Ascending aorta (tissue), 2 donors: Measurements from ENCODE around the gene PRSS35. TPM values are rescaled to one million over a fixed set of nuclear protein-coding genes. Genes with fewer than 3 reads are reported as not detected.
"Not testable (repeated sequence)": the region's sequence is repeated elsewhere in the genome, so short reads cannot be mapped to it uniquely, and the experiment has no call there.

ENCODE experiments used
- DNase-seq, 2 donors: peaks; one replicate each; pipeline ENCODE4 v3.0.0-alpha.2; 2019; ENCODE audit warnings: low spot score in 2 of 2
- H3K27ac ChIP-seq, 2 donors: fragments of 200-600 bp; sonication (generic); one replicate each; pipeline ENCODE4 v1.5.1; 2016 to 2017; ENCODE audit warnings: mild to moderate bottlenecking in 1 of 2
- H3K27me3 ChIP-seq: fragments of 200-600 bp; sonication (generic); one replicate; pipeline ENCODE4 v1.5.1; 2017
- H3K36me3 ChIP-seq, 2 donors: fragments of 200-600 bp; sonication (generic); one replicate each; pipeline ENCODE4 v1.5.1; 2016
- H3K4me1 ChIP-seq, 2 donors: fragments of 200-600 bp; sonication (generic); one replicate each; pipeline ENCODE4 v1.5.1; 2016 to 2017; ENCODE audit warnings: mild to moderate bottlenecking in 1 of 2
- H3K4me3 ChIP-seq, 2 donors: fragments of 200-600 bp; sonication (generic); one replicate each; pipeline ENCODE4 v1.5.1; 2016 to 2017; ENCODE audit warnings: mild to moderate bottlenecking in 1 of 2
- H3K9me3 ChIP-seq, 2 donors: fragments of 200-600 bp; sonication (generic); one replicate each; pipeline ENCODE4 v1.5.1; 2016
- intact Hi-C: fragments of 100-400 bp; cut with DNase I; formaldehyde crosslinking; loops from one replicate; pipeline ENCODE4 v1.15.1; 2023
- total RNA-seq: library from RNA; depleted of rRNA; stranded (reverse); fragments of >200 nt; gene quantifications from one replicate; pipeline ENCODE4 v1.1.0, GENCODE V29; 2016
- TF ChIP-seq, protein P1 (sequence below), 3 experiments: fragments of 200-600 bp in 2 of 3; fragments of 450-650 bp in 1 of 3; sonication (generic) in 2 of 3; IDR thresholded peaks; one replicate each; pipeline ENCODE4 v1.5.1; 2016 to 2019; ENCODE audit warnings: antibody characterized with exemption in 3 of 3, mild to moderate bottlenecking in 1 of 3, moderate library complexity in 1 of 3

The PRSS35 gene
- total RNA-seq, 1 donor from 2014 or later, result 1.8 TPM

DNA sequence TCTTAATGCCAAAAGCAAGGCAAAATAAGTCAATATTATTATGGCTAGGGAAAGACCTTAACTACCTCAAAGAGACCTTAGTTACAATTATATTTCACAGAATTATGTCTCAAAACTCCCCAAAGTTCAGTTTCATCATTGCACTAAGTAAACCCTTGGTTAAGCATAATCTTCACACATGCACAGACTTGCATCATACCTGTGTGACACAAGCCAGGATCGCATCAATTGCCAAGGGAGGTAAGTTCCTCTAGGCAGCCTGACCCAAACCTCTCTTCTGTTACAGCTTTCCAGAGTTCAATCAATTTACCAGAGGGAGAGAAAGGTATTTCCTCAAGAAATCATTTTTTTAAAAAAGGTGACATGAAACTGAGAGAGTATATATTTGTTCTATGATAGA lies 31.9 kb upstream of the PRSS35 start:
- Histone ChIP-seq H3K36me3 (no peaks in the 10 kb centered on the region), H3K27ac (no peak overlapping the region), H3K4me3 (no peak overlapping the region), H3K27me3 (no peaks in the 10 kb centered on the region), H3K9me3 (no peaks in the 10 kb centered on the region), H3K4me1 (no peaks in the 10 kb centered on the region)
- no peak for DNase-seq
- TF ChIP-seq, protein P1, sequence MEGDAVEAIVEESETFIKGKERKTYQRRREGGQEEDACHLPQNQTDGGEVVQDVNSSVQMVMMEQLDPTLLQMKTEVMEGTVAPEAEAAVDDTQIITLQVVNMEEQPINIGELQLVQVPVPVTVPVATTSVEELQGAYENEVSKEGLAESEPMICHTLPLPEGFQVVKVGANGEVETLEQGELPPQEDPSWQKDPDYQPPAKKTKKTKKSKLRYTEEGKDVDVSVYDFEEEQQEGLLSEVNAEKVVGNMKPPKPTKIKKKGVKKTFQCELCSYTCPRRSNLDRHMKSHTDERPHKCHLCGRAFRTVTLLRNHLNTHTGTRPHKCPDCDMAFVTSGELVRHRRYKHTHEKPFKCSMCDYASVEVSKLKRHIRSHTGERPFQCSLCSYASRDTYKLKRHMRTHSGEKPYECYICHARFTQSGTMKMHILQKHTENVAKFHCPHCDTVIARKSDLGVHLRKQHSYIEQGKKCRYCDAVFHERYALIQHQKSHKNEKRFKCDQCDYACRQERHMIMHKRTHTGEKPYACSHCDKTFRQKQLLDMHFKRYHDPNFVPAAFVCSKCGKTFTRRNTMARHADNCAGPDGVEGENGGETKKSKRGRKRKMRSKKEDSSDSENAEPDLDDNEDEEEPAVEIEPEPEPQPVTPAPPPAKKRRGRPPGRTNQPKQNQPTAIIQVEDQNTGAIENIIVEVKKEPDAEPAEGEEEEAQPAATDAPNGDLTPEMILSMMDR (IDR thresholded peaks at IDR 0.05), result no peak
- intact Hi-C loops, result no loop called here

DNA sequence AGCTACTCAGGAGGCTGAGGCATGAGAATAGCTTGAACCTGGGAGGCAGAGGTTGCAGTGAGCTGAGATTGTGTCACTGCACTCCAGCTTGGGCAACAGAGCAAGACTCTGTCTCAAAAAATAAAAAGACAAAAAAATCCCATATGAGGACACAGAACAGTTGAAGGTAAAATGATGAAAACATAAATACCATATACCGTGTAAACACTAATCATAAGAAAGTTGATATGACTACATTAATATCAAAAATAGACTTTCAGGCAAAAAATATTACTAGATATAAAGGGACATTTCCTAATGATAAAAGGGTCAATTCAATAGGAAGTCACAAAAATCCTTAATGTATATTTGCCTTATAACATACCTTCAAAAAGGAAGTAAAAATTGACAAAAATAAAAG lies 30.4 kb upstream of the PRSS35 start:
- intact Hi-C loops, H3K27me3 ChIP-seq, H3K36me3 ChIP-seq, H3K4me1 ChIP-seq, H3K4me3 ChIP-seq, H3K9me3 ChIP-seq, DNase-seq, H3K27ac ChIP-seq: not testable (repeated sequence)

DNA sequence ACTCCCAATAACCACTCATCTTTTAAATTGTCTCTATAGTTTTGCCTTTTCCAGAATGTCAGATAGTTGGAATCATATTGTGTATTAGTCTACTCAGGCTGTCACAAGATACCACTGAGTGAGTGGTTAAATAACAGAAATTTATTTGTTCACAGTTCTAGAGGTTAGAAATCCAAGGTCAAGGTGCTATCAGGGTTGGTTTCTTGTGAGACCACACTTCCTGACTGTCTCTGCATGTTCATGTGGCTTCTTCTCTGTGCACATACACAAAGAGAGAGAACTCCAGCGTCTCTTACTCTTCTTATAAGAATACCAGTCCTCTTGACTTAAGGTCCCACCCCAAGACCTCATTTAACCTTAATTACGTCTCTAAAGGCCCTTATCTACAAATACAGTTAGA lies 23.9 kb upstream of the PRSS35 start:
- Histone ChIP-seq H3K27me3 (no peaks in the 10 kb centered on the region), H3K4me3 (no peak overlapping the region), H3K4me1 (no peaks in the 10 kb centered on the region), H3K36me3 (no peaks in the 10 kb centered on the region), H3K27ac (no peak overlapping the region), H3K9me3 (no peaks in the 10 kb centered on the region)
- intact Hi-C loops, result no loop called here
- TF ChIP-seq, protein P1 (IDR thresholded peaks at IDR 0.05), result no peak
- DNase-seq, result no peak

DNA sequence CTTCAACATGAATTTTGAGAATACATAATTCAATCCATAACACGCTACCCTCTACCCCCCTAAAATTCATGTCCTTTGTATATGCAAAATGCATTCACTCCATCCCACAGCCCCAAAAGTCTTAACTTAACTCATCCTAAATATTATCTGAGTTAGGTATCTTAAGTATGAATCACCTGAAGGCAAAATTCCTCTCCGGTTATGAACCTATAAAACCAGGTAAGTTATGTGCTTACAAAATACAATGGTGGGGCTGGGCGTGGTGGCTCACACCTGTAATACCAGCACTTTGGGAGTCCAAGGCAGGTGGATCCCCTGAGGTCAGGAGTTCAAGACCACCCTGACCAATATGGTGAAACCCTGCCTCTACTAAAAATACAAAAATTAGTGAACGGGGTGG lies 23.5 kb upstream of the PRSS35 start:
- Histone ChIP-seq H3K9me3 (no peaks in the 10 kb centered on the region), H3K4me1 (no peaks in the 10 kb centered on the region), H3K36me3 (no peaks in the 10 kb centered on the region), H3K27me3 (no peaks in the 10 kb centered on the region), H3K27ac (no peak overlapping the region), H3K4me3 (no peak overlapping the region)
- intact Hi-C loops, result no loop called here
- DNase-seq, result no peak
- TF ChIP-seq, protein P1 (IDR thresholded peaks at IDR 0.05), result no peak

DNA sequence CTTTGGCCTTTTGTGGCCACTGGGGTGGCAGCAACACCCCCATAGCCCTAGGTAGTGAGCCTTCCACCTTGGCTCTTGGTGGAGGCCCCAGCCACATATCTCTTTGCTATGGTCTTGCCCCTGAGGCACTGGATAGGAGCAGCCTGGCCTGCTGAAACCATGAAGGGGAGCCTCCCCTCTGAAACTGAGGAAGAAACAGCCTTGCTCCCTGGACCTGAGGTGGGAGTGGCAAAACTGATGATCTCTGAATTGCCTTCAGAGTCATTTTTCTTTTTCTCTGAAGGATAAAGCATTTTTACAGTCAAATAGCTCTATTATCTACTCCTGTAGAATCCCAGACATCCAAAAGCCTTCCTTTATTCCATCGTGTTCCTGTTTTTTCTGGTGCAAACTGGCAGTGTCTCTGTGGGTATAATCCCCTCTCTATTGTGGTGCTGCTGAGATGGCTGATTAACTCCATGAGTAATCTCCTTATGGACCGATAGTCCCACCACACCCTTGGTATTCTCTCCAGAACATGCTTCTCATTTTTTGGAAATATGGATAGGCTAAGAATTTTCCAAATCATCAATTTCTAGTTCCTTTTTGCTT lies 22.0 kb upstream of the PRSS35 start:
- intact Hi-C loops, result no loop called here
- Histone ChIP-seq H3K27me3 (no peaks in the 10 kb centered on the region), H3K4me1 (no peaks in the 10 kb centered on the region), H3K36me3 (no peaks in the 10 kb centered on the region), H3K4me3 (no peak overlapping the region), H3K9me3 (no peaks in the 10 kb centered on the region), H3K27ac (no peak overlapping the region)
- DNase-seq, result no peak
- TF ChIP-seq, protein P1 (IDR thresholded peaks at IDR 0.05), result no peak

DNA sequence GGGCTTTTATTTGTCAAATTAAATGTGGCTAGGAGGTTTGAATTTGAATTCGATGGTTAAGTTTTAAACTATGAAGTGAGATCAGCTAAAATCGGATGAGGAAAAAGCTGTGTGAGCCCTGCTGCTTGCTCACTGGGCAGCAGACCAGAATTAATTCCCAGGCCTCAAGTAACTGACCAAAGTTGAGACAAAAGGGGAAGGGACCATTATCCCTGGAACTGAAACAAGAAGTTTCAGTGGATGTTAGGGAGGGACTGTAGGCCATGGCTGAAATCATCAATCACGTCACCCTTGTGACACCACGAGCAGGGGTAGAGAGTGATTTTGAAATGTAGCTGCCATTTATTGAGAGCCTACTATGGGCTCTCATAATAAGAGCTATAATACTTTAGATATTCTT lies 7.0 kb upstream of the PRSS35 start:
- TF ChIP-seq, protein P1 (IDR thresholded peaks at IDR 0.05), result no peak
- no peaks in the 10 kb centered on the region for H3K9me3 ChIP-seq
- H3K36me3 ChIP-seq, result no peaks in the 10 kb centered on the region
- intact Hi-C loops, result no loop called here
- H3K27ac ChIP-seq, result no peak overlapping the region
- H3K4me3 ChIP-seq, result no peak overlapping the region
- peaks cover 0 to 4% of the 10 kb centered on the region in 2 donors for H3K4me1 ChIP-seq
- DNase-seq, result no peak
- H3K27me3 ChIP-seq, result no peaks in the 10 kb centered on the region
